ENCODE measurements around the gene STOML3.

The STOML3 gene

DNA sequence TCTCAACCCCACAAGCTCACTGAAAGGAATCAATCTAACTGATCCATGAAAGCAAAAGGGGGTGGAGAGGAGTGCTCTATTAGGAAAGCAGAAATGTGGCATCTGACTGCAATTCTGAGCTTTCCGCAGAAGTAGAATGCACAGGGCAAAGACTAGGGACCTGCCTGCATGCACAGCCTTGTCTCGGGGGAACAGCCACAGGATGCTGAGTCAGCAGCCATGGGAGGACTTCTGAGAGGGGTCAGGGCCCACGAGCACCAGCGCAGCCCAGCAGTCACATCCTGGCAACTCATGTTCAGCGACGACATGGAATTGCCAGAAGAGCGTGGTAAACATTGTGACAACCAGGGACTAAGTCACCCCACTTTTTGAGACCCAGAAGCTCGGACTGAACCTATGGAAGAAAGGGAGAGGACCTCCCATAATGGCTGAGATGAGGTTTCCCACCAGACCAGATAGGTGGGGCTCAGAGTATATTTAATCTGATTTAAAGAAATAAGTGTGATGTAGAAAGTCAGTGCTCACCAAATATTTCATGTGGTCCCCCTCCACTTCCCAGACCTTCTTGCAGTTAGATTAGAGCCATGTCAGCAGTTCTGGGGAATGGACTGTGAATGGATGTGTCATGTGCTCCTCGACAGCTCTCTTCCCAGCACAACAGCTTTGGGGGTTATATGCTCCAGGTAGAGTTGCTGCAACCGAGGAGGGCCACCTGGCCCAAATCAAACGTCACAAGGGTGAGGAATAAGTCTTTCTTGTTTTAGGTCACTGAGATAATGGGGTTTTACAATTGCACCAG, 32.6 kb downstream of the STOML3 start:
- ChIA-PET CTCF (no interaction called here), POLR2A (no interaction called here)
- TF ChIP-seq, protein P1, sequence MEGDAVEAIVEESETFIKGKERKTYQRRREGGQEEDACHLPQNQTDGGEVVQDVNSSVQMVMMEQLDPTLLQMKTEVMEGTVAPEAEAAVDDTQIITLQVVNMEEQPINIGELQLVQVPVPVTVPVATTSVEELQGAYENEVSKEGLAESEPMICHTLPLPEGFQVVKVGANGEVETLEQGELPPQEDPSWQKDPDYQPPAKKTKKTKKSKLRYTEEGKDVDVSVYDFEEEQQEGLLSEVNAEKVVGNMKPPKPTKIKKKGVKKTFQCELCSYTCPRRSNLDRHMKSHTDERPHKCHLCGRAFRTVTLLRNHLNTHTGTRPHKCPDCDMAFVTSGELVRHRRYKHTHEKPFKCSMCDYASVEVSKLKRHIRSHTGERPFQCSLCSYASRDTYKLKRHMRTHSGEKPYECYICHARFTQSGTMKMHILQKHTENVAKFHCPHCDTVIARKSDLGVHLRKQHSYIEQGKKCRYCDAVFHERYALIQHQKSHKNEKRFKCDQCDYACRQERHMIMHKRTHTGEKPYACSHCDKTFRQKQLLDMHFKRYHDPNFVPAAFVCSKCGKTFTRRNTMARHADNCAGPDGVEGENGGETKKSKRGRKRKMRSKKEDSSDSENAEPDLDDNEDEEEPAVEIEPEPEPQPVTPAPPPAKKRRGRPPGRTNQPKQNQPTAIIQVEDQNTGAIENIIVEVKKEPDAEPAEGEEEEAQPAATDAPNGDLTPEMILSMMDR (IDR thresholded peaks at IDR 0.05; ENCODE audit: insufficient read depth, low read length, missing control alignments) = no peak
- H3K4me3 ChIP-seq (ENCODE audit: low read depth, low read length) = no peak overlapping the region
- DNase-seq (ENCODE audit: low read depth, low spot score) = no peak

DNA sequence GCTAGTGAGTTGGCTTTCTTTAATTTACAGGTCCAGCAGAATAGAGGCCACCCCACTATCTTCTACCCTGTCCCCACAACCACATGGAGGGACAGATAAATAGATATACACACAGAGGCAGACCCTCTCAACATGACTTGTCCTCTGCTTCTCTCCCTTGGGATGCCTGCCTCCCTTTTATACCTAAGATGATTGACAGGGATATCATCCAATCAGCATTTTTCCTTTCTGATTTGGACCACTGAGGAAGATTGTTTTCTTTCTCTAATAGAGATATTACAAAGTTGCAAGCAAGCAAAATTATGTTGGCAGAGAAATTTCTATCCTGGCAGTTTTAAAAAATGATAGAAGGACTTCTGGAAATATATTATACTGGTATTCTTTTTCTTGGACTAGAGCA, 35.8 kb downstream of the STOML3 start:
- ChIA-PET CTCF (no interaction called here), POLR2A (no interaction called here)
- no peak for DNase-seq (ENCODE audit: low read depth, low spot score)
- TF ChIP-seq, protein P1 (IDR thresholded peaks at IDR 0.05; ENCODE audit: insufficient read depth, low read length, missing control alignments) = no peak
- no peak overlapping the region for H3K4me3 ChIP-seq (ENCODE audit: low read depth, low read length)

DNA sequence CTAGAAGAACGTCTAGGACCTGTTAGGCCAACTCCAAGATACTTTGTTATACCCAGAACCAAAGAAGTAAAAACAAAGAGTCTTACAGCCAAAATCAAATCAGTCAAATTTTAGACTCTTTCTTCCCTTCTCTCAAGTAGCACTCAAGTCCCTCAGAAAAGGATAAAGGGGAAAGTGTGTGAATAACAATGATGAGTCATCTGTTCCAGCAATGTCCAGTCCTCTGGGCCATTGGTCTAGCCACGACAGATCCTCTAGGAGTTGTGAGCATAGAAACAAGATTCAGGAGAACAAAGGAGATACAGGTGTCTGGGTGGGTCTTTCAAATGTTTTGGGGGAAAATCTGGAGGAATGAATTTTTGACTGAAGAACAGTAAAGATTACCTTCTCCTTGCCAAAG, 36.3 kb downstream of the STOML3 start:
- TF ChIP-seq, protein P1 (IDR thresholded peaks at IDR 0.05; ENCODE audit: insufficient read depth, low read length, missing control alignments) = no peak
- CTCF ChIA-PET = no interaction called here
- DNase-seq (ENCODE audit: low read depth, low spot score) = no peak

DNA sequence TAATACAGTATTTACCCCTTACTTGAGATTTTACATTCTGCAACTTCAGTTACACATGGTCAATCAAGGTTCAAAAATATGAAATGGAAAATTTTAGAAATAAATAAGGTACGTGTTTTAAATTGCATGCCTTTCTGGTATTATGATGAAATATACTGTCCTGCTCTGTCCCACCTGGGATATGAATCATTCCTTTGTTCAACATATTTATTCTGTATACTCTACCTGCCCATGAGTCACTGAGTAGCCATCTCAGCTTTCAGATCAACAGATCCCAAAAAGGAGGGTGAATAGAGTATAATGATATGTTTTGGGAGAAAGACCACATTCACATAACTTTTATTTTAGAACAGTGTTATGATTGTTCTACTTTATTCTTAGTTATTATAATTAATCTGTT, 37.8 kb downstream of the STOML3 start:
- no peak overlapping the region for H3K4me3 ChIP-seq (ENCODE audit: low read depth, low read length)
- POLR2A ChIA-PET = no interaction called here
- TF ChIP-seq, protein P1 (IDR thresholded peaks at IDR 0.05; ENCODE audit: insufficient read depth, low read length, missing control alignments) = no peak
- CTCF ChIA-PET = no interaction called here
- DNase-seq (ENCODE audit: low read depth, low spot score) = no peak

More for the DNA sequence above, 36.3 kb downstream of the STOML3 start:
- H3K4me3 ChIP-seq (ENCODE audit: low read depth, low read length) = no peak overlapping the region
- POLR2A ChIA-PET = no interaction called here

DNA sequence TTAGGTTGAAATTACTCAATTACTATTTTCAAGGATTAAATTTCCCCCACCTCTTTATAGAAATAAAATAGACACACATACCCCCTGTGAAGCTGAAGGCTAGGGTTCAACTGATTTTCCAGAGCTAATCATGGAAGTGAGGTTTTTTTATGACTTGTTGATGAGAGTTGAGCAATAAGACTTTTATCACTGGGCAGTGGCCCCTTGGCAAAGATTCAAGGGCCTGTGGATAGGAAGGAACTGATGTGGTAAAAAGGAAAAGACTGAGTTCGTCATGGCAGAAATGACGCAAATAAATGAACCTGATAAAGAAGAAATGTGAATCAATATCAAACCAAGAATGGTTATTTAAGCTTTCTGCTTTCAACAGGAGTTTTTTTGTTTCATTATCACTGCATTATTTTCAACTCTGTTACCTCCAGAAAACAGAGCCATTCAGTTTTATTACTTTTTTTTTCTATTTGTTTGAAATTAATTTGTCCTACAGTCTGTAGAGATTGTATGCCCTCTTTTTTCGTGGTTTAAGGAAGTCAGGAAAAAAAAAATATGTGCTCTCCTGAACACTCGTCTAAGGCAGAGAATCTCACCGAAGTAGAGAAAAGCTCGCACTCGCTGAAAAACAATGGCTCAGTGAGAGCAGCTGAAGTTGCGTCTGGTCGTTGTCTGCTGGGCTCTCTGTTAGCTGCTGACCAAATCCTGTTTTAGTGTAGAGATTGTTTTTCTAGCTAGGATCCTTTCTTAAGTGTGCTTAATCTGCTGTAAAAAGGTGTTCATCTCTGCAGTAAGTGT, 38.9 kb downstream of the STOML3 start:
- ChIA-PET CTCF (no interaction called here), POLR2A (no interaction called here)
- no peak overlapping the region for H3K4me3 ChIP-seq (ENCODE audit: low read depth, low read length)
- TF ChIP-seq, protein P1 (IDR thresholded peaks at IDR 0.05; ENCODE audit: insufficient read depth, low read length, missing control alignments) = no peak
- DNase-seq (ENCODE audit: low read depth, low spot score) = no peak

DNA sequence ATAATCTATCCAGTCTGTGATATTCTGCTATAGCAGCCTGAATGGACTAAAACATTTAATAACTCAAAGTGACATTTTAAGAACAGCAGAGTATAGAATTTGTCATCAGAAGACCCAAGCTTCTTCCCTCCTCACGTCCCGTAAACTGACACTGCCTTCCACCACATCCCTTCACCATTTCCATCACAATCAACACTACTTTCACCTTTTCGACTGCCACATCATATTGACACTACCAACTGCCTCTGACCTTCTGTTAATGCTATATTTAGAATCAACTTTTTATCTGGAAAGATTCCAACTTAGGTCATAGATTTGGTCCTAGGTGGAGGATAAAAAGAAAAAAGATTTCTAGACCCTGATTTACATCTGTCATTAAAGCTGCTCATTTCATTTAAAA, 39.6 kb downstream of the STOML3 start:
- H3K4me3 ChIP-seq (ENCODE audit: low read depth, low read length) = no peak overlapping the region
- CTCF ChIA-PET = no interaction called here
- TF ChIP-seq, protein P1 (IDR thresholded peaks at IDR 0.05; ENCODE audit: insufficient read depth, low read length, missing control alignments) = no peak
- no peak for DNase-seq (ENCODE audit: low read depth, low spot score)
- POLR2A ChIA-PET = no interaction called here
